Activated CD4-positive, alpha-beta memory T cell treated with anti-CD3 and anti-CD28 coated beads, Interleukin-2, amount 10 ng/mL, durations not matched to agents 7 days and 5 days (primary cell): ENCODE results near the gene SLC35F3. TPM values are rescaled to one million over a fixed set of nuclear protein-coding genes. Genes with fewer than 3 reads are reported as not detected.
"Not testable (repeated sequence)": the region's sequence is repeated elsewhere in the genome, so short reads cannot be mapped to it uniquely, and the experiment has no call there.

ENCODE experiments used
- CTCF ChIA-PET: fragments of 350-600 bp; sonication (Branson Sonifier 250); formaldehyde crosslinking; loops from one replicate; lab custom pipeline; 2021; ENCODE audit warnings: antibody characterized with exemption, inconsistent platforms; lab: Charles Lee
- POLR2A ChIA-PET: fragments of 350-600 bp; sonication (Branson Sonifier 250); formaldehyde crosslinking; loops from one replicate; lab custom pipeline; 2021; ENCODE audit warnings: antibody characterized with exemption; lab: Charles Lee
- DNase-seq: peaks from one replicate; pipeline ENCODE4 v3.0.0-alpha.2; 2020
- H3K27ac Mint-ChIP-seq: one replicate; pipeline ENCODE4 v1.8.0; 2021; ENCODE audit warnings: mild to moderate bottlenecking, mixed read lengths
- H3K27me3 Mint-ChIP-seq: one replicate; pipeline ENCODE4 v1.8.0; 2021; ENCODE audit warnings: mixed read lengths
- H3K36me3 Mint-ChIP-seq: one replicate; pipeline ENCODE4 v1.8.0; 2021; ENCODE audit warnings: low read depth, mixed read lengths
- H3K4me1 Mint-ChIP-seq: one replicate; pipeline ENCODE4 v1.8.0; 2021; ENCODE audit warnings: mixed read lengths
- H3K4me3 Mint-ChIP-seq: one replicate; pipeline ENCODE4 v1.8.0; 2021; ENCODE audit warnings: mild to moderate bottlenecking, mixed read lengths
- H3K9me3 Mint-ChIP-seq: one replicate; pipeline ENCODE4 v1.8.0; 2021; ENCODE audit warnings: mixed read lengths
- total RNA-seq, 2 experiments: library from RNA; stranded (reverse); gene quantifications; one replicate each; pipeline ENCODE4 v1.2.3, GENCODE V29; 2021

SLC35F3 gene
- total RNA-seq, 2 experiments from 2014 or later: 10.7 to 11.3 TPM

- ChIA-PET CTCF (interaction anchor here (0.6 to 1.0 kb wide), 2 partner anchors 14 to 26 kb away, joined by 3 read pairs; no protein-coding TSS in a partner anchor), POLR2A (no interaction called here)
- Mint-ChIP-seq H3K36me3 (no peaks in the 10 kb centered on the region), H3K27me3 (peaks cover 4% of the 10 kb centered on the region), H3K4me3 (no peak overlapping the region), H3K4me1 (no peaks in the 10 kb centered on the region), H3K9me3 (no peaks in the 10 kb centered on the region), H3K27ac (no peak overlapping the region)
- DNase-seq: no peak
These were observed 395.6 kb downstream of the SLC35F3 start for GRCh38 chr1:234300096-234300495.

GRCh38 chr1:234301663-234302062 lies 397.2 kb downstream of the SLC35F3 start:
- H3K27ac Mint-ChIP-seq, POLR2A ChIA-PET, H3K9me3 Mint-ChIP-seq, H3K36me3 Mint-ChIP-seq, H3K4me3 Mint-ChIP-seq, H3K4me1 Mint-ChIP-seq, H3K27me3 Mint-ChIP-seq, DNase-seq: not testable (repeated sequence)
- CTCF ChIA-PET: interaction anchor here (1.0 to 1.4 kb wide), 3 partner anchors 10 to 88 kb away, joined by 3 read pairs; no protein-coding TSS in a partner anchor

GRCh38 chr1:234302354-234302962 lies 398.0 kb downstream of the SLC35F3 start:
- Mint-ChIP-seq H3K9me3 (no peaks in the 10 kb centered on the region), H3K27me3 (peaks cover 2% of the 10 kb centered on the region), H3K36me3 (no peaks in the 10 kb centered on the region), H3K27ac (no peak overlapping the region), H3K4me3 (no peak overlapping the region), H3K4me1 (no peaks in the 10 kb centered on the region)
- ChIA-PET POLR2A (interaction anchor here (1.4 kb wide), 1 partner anchor 90 kb away, joined by 3 read pairs; no protein-coding TSS in a partner anchor), CTCF (interaction anchor here (1.2 to 1.4 kb wide), 3 partner anchors 8 to 11 kb away, joined by 3 read pairs; no protein-coding TSS in a partner anchor)
- DNase-seq: no peak

GRCh38 chr1:234303231-234303630 lies 398.8 kb downstream of the SLC35F3 start:
- peaks cover 2% of the 10 kb centered on the region for H3K27me3 Mint-ChIP-seq
- H3K36me3 Mint-ChIP-seq: no peaks in the 10 kb centered on the region
- H3K4me1 Mint-ChIP-seq: no peaks in the 10 kb centered on the region
- H3K27ac Mint-ChIP-seq: no peak overlapping the region
- H3K9me3 Mint-ChIP-seq: no peaks in the 10 kb centered on the region
- ChIA-PET CTCF (interaction anchor here (1.2 to 1.4 kb wide), 2 partner anchors 8 to 12 kb away, joined by 3 read pairs; no protein-coding TSS in a partner anchor), POLR2A (interaction anchor here (1.4 kb wide), 1 partner anchor 91 kb away, joined by 3 read pairs; no protein-coding TSS in a partner anchor)
- H3K4me3 Mint-ChIP-seq: no peak overlapping the region
- no peak for DNase-seq

- no peaks in the 10 kb centered on the region for H3K9me3 Mint-ChIP-seq
- ChIA-PET CTCF (interaction anchor here (1.9 to 7.1 kb wide), 3 partner anchors 20 to 191 kb away, joined by 5 to 108 read pairs (median 27); no protein-coding TSS in a partner anchor), POLR2A (no interaction called here)
- H3K4me3 Mint-ChIP-seq: no peak overlapping the region
- peaks cover 4% of the 10 kb centered on the region for H3K36me3 Mint-ChIP-seq
- H3K27me3 Mint-ChIP-seq: peaks cover 2% of the 10 kb centered on the region
- H3K4me1 Mint-ChIP-seq: peaks cover 6% of the 10 kb centered on the region
- DNase-seq: no peak
- no peak overlapping the region for H3K27ac Mint-ChIP-seq
These were observed 403.2 kb downstream of the SLC35F3 start for GRCh38 chr1:234307726-234308125.

- Mint-ChIP-seq H3K9me3 (no peaks in the 10 kb centered on the region), H3K36me3 (peaks cover 4% of the 10 kb centered on the region), H3K4me1 (peaks cover 6% of the 10 kb centered on the region), H3K27me3 (peaks cover 2% of the 10 kb centered on the region), H3K27ac (no peak overlapping the region), H3K4me3 (no peak overlapping the region)
- CTCF ChIA-PET: interaction anchor here (0.6 to 7.1 kb wide), 34 partner anchors 9 to 233 kb away, joined by 3 to 108 read pairs (median 4); no protein-coding TSS in a partner anchor
- DNase-seq: no peak
- POLR2A ChIA-PET: interaction anchor here (1.2 to 1.7 kb wide), 2 partner anchors 97 to 98 kb away, joined by 5 to 6 read pairs; no protein-coding TSS in a partner anchor
These were observed 404.7 kb downstream of the SLC35F3 start for GRCh38 chr1:234309243-234309597.

- H3K4me3 Mint-ChIP-seq: no peak overlapping the region
- H3K36me3 Mint-ChIP-seq: peaks cover 4% of the 10 kb centered on the region
- POLR2A ChIA-PET: interaction anchor here (1.0 to 1.7 kb wide), 3 partner anchors 66 to 99 kb away, joined by 3 to 6 read pairs (median 5); no protein-coding TSS in a partner anchor
- DNase-seq: peak; percentile 75
- peaks cover 6% of the 10 kb centered on the region for H3K4me1 Mint-ChIP-seq
- no peaks in the 10 kb centered on the region for H3K27me3 Mint-ChIP-seq
- no peak overlapping the region for H3K27ac Mint-ChIP-seq
- H3K9me3 Mint-ChIP-seq: no peaks in the 10 kb centered on the region
- CTCF ChIA-PET: interaction anchor here (0.5 to 7.1 kb wide), 55 partner anchors 7 to 1051 kb away, joined by 3 to 108 read pairs (median 4); no protein-coding TSS in a partner anchor
These were observed 405.4 kb downstream of the SLC35F3 start for GRCh38 chr1:234309598-234310459.

- Mint-ChIP-seq H3K27ac (no peak overlapping the region), H3K4me3 (no peak overlapping the region), H3K36me3 (peaks cover 4% of the 10 kb centered on the region), H3K9me3 (no peaks in the 10 kb centered on the region), H3K27me3 (no peaks in the 10 kb centered on the region), H3K4me1 (peaks cover 10% of the 10 kb centered on the region)
- no peak for DNase-seq
- POLR2A ChIA-PET: interaction anchor here (1.0 to 1.7 kb wide), 3 partner anchors 66 to 99 kb away, joined by 3 to 6 read pairs (median 5); no protein-coding TSS in a partner anchor
- CTCF ChIA-PET: interaction anchor here (0.6 to 7.1 kb wide), 49 partner anchors 8 to 234 kb away, joined by 3 to 108 read pairs (median 4); no protein-coding TSS in a partner anchor
These were observed 406.0 kb downstream of the SLC35F3 start for GRCh38 chr1:234310460-234310817.

GRCh38 chr1:234311414-234311813 lies 406.9 kb downstream of the SLC35F3 start:
- Mint-ChIP-seq H3K4me1 (peaks cover 10% of the 10 kb centered on the region), H3K36me3 (peaks cover 4% of the 10 kb centered on the region), H3K9me3 (no peaks in the 10 kb centered on the region), H3K27me3 (no peaks in the 10 kb centered on the region), H3K4me3 (no peak overlapping the region), H3K27ac (no peak overlapping the region)
- DNase-seq: no peak
- ChIA-PET CTCF (interaction anchor here (1.3 to 7.1 kb wide), 7 partner anchors 9 to 197 kb away, joined by 3 to 108 read pairs (median 23); no protein-coding TSS in a partner anchor), POLR2A (no interaction called here)

- ChIA-PET CTCF (interaction anchor here (1.0 to 7.1 kb wide), 5 partner anchors 10 to 199 kb away, joined by 3 to 108 read pairs (median 8); no protein-coding TSS in a partner anchor), POLR2A (no interaction called here)
- peaks cover 4% of the 10 kb centered on the region for H3K36me3 Mint-ChIP-seq
- peaks cover 10% of the 10 kb centered on the region for H3K4me1 Mint-ChIP-seq
- H3K27ac Mint-ChIP-seq: no peak overlapping the region
- no peak overlapping the region for H3K4me3 Mint-ChIP-seq
- no peak for DNase-seq
- H3K27me3 Mint-ChIP-seq: no peaks in the 10 kb centered on the region
- H3K9me3 Mint-ChIP-seq: no peaks in the 10 kb centered on the region
These were observed 408.7 kb downstream of the SLC35F3 start for GRCh38 chr1:234313171-234313570.

GRCh38 chr1:234315091-234315541 lies 410.6 kb downstream of the SLC35F3 start:
- Mint-ChIP-seq H3K4me3 (no peak overlapping the region), H3K4me1 (peaks cover 6% of the 10 kb centered on the region), H3K9me3 (no peaks in the 10 kb centered on the region), H3K27ac (no peak overlapping the region), H3K27me3 (no peaks in the 10 kb centered on the region), H3K36me3 (no peaks in the 10 kb centered on the region)
- POLR2A ChIA-PET: no interaction called here
- CTCF ChIA-PET: no interaction called here
- DNase-seq: no peak

GRCh38 chr1:234315588-234315987 lies 411.1 kb downstream of the SLC35F3 start:
- Mint-ChIP-seq H3K27ac (no peak overlapping the region), H3K27me3 (no peaks in the 10 kb centered on the region), H3K4me3 (no peak overlapping the region), H3K36me3 (no peaks in the 10 kb centered on the region), H3K9me3 (no peaks in the 10 kb centered on the region), H3K4me1 (peaks cover 4% of the 10 kb centered on the region)
- ChIA-PET POLR2A (no interaction called here), CTCF (no interaction called here)
- no peak for DNase-seq
